Effector CD4-positive, alpha-beta T cell (primary cell): ENCODE measurements around the gene PRKAG1.
A peak's percentile ranks its signal among the peaks of the same experiment; 100 is the strongest.

ENCODE experiments used
- DNase-seq: peaks from one replicate; pipeline ENCODE4 v3.0.0-alpha.2; 2020

Gene PRKAG1

GRCh38 chr12:48980389-48980952 is 38.1 kb downstream of the PRKAG1 start:
- peak; percentile 14 for DNase-seq

- peak; percentile 25 for DNase-seq
These were observed 38.8 kb downstream of the PRKAG1 start for GRCh38 chr12:48979602-48980388.

DNA sequence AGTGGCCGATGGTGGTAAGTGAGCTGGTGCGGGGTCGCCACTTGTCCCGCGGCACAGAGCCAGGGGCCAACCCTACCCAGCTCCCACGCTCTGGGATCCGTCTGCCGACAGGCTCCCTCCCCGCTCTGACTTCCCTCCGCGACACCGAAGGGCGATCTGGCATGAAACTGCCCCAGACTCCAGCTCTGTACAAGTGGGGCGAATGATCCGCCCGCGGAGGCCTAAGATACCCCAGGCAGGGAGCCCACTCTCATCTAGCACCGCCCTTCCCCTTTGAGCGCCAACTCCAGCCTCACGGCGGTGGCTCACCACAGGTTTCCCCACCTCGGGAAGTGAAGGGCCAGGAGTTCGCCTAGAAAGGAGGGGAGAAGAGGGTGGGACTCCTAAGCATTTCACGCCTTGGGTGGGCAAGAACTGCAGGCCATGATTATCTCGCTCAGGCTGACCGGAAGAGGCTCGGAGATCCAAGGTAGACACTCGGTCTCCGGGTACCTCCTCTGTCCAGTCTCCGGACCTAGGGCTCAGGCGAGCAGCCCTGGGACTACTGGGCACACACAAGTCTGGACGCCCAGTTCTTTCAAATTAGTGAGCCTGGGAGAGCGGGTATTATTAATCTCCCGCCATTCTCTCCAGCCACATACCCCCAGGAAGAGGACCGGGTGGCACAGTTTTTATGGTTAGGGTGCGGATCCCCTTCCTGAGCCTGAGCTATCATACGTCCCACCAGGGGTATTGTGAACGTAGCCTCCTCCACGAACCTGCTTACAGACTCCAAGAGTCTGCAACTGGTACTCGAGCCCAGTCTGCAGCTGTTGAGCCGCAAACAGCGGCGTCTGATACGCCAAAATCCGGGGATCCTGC is 39.6 kb downstream of the PRKAG1 start:
- no peak for DNase-seq

GRCh38 chr12:48978291-48978740 is 40.3 kb downstream of the PRKAG1 start, which contains the start of gene WNT1:
Gene WNT1, plus strand, starts transcription at chr12:48978322. Its CDS starts 329 bp downstream, at chr12:48978651.
- DNase-seq: no peak

DNA sequence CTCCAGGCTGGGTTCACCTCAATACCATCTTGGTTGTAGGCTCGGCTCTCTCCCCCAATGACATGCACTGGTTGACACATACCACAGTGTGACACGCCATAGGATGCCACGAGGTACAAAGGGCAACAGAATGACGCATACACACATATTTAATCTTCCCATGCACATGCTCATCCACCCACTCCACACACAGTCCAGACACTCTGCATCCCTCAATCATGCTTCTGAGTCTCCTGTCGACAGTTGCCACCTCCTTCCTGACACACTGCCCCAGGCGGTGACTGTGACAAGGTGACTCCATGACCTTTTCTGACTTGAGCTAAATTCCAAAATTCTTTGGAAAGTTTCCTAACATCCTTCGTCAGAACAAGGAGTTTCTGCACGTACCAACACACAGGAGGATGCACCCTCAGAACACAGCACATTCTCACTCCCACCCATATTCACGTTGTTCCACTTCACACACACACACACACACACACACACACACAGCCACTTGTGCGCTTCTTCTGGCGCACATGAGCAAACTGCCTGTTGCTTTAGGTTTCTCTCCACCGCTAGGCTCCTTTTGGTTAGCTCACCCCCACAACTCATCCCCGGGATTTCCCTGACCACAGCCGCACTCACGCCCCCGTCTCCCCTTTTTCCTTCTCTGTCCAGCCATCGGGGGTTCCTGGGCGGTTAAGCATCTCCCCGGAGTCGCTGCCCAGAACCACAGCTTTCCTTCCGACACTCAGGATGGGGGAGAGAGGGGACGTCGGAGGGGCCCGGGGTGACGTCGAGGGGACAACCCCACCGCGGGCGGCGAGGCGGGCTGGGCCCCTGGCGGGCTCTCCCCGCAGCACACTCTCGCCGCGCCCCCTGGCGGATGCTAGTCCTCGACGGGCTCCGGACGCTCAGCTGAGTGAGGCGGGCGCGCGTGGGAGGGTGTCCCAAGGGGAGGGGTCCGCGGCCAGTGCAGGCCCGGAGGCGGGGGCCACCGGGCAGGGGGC is 41.0 kb downstream of the PRKAG1 start:
- DNase-seq: peak; percentile 80

DNA sequence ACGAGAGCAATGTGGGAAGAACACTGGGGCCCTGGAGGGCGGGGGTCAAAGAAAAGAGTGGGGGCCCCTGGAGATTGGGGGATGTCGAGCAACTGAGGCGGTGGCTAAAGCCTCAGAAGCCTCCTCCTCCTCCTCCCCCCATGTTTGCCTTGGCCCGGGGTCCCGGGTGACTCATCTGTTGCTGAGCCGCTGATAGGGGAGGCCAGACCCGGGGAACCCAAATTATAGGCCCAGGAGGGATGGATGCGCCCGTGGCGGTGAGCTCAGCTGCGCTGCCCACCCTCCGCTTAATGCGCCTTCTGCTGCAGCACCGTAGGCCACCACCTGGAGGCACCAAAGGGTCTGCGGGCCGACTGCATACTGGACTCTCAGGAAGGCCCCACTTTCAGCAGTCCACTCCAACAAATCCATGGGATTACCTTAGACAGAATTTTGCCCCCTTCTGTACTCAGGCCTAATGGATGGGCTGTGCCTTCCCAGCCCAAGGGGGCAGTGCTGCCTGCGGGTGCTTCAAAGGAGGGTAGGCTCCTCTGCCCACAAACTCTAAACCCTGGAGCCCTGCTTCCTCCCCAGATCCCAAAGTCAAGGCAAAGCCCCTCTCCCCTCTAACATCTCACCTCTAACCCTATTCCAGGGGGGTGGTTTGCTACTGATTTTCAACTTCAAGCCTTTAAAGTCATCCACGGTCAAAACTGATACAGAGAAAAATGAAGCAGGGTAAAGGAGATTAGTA is 44.5 kb downstream of the PRKAG1 start:
- peak; percentile 29 for DNase-seq

GRCh38 chr12:48973531-48973930 is 45.0 kb downstream of the PRKAG1 start:
- no peak for DNase-seq

DNA sequence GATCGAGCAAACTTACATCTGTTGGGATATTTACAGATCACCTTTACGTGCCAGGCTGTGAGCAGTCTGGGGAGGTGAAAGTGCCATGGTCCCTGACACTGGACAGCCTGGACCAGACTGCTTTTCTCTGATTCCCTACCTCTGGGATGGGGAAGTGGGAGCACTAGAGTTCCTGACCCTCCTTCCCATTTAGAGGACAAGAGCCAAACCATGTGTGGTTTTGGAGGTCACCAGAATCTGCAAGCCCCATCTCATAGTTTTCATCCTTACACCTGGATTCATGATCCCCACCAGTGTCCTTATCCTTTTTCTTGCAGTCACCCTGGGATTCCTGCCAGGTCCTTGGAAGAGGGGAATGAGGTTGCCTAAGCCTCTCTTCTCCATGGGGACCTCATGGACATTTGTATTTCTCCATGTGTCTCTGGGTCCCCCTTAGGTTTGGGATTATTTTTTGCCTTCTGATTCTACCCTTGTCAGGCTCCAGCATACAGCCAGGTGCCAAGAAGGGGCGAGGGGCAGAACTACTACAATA is 45.6 kb downstream of the PRKAG1 start:
- no peak for DNase-seq

DNA sequence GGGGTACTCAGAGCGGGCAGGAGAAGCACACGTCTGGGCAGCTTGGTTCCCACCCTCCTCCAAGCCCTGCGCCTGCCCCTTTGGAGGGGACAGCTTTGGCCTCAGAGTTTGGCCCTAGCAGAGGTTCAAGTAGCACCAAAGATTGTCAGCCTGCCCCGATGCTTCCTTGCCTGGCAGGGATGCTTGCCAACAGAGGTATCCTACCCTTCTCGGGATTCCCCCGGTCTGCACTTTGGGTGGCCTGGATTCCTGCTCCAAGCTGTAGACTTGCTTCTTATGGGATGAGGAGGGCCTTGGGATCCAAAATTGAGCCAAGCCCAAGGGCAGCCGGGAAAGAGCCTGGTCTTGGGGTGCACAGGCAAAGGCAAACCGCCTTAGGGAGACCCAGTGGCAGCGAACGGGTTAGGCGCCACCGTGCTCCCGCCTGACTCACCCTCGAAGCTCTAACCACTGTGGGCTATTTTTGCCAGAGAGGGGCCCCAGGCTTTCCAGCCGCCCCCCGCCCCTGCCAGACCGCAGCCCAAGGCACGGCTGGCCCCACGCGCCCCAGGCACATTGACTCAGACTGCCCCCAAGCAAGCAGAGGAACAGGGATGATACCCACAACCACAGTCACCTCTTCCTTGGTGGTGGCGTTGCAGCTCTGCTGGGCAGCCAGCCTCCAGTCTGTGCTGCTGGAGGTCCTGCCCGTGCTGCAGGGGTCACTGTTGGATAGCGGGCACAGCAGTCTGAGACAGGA is 46.2 kb downstream of the PRKAG1 start:
- DNase-seq: no peak

DNA sequence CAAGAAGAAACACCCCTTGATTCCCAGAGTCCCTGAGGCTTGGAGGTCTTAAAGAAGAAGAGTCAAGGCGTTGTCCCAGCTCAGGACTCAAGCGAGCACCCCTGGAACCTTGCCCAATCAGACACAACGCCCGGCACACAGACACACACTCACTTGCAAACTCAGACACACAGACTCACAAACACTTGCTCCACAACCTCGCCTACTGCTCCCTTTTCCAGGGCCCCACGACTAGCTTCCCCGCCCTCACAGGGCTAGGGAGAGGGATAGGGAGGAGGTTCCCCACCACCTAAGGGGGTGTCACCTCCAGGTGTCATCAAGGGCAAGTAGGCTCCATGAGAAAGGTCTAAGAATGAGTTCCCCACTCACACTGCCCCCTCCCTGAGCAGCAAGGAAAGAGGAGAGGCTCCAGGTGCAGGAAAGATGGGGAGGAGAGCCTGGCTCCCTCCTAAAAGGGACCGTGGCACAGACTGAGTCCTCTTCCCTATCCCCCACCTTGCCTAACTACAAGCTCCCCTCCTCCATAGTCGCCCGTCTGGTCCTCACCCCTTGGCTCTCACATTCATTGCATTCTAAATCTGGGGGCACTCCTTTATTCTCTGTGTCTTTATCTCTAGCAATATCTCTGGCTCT is 47.8 kb downstream of the PRKAG1 start:
- no peak for DNase-seq

GRCh38 chr12:48969833-48970701 is 48.5 kb downstream of the PRKAG1 start:
- peak; percentile 23 for DNase-seq

- DNase-seq: no peak
These were observed 49.3 kb downstream of the PRKAG1 start for GRCh38 chr12:48969160-48969771.

DNA sequence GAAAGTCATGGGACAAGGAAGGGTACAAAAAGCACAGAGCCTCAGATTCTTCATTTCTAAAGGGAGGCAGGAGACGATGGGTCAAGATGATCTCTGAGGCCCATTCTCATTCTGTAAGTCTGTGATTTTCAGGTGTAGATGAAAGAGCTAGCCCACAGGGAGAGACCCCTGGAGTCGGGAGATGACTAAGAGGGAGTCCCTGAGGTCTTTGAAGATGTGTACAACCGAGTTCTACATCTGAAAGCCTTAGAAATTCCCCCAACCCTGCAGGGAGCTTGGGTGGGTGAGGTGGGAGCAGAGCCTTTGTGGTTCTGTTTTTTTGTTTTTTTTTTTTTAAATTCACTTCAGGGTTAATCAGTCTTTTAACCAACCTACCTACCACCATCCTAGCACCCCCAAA is 50.1 kb downstream of the PRKAG1 start:
- DNase-seq: no peak

GRCh38 chr12:48967991-48968390 is 50.6 kb downstream of the PRKAG1 start:
- no peak for DNase-seq

GRCh38 chr12:48966177-48966895 is 52.2 kb downstream of the PRKAG1 start:
- no peak for DNase-seq

GRCh38 chr12:48965298-48965838 is 53.2 kb downstream of the PRKAG1 start:
- DNase-seq: no peak

DNA sequence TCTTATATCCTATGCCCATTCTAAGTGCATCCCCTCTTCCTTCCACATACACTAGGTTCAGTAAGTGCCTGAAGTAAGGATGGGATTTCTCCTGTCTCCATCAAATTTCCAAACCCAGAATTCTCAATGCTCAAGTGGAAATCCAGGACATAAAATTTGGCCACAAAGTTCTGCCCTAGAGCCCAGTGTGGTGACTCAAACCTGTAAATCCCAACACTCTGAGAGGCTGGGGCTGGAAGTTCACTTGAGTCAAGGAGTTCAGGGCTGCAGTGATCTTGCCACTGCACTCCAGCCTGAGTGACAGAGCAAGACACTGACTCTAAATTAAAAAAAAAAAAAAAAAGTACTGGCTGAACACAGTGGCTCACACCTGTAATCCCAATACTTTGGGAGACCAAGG is 56.8 kb downstream of the PRKAG1 start:
- DNase-seq: no peak
